HG02642 (cell line): ENCODE results near the gene CHGA.

Experiments used
- ATAC-seq: cut with Tn5 transposase; IDR thresholded peaks from one replicate; pipeline ENCODE4 v1.9.1; 2021; ENCODE audit warnings: mild to moderate bottlenecking; ENCODE audit not compliant: unreplicated experiment, poor library complexity

CHGA gene

DNA sequence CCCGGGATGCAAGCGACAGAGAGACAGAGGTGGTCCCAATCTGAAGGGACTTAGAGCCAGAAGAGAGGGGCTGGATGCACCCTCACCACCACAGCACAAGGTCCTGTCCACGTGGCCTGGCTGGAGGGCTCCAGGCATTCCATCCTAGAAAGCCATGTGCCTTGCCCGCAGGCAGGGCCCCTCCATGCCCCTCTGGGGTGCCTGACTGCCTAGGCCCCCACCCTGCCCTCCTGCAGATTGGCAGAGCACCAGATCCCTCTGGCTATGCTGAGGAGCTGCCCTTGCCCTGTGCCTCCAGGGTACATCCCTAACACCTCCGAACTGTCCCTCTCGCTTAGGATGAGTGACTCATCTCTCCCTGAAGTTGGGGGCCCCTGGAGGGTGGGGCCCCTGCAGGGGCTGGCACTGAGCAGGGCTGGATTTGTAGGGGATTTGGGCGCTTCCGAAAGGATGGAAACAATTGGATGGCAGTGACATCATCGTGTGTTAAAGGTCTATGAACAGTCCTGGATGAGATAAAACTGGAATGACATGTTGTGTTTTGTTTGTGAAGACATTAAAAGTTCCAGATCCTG lies 50.9 kb downstream of the CHGA start:
- no peak for ATAC-seq

GRCh38 chr14:92974541-92975345 lies 51.8 kb downstream of the CHGA start:
- no peak for ATAC-seq

DNA sequence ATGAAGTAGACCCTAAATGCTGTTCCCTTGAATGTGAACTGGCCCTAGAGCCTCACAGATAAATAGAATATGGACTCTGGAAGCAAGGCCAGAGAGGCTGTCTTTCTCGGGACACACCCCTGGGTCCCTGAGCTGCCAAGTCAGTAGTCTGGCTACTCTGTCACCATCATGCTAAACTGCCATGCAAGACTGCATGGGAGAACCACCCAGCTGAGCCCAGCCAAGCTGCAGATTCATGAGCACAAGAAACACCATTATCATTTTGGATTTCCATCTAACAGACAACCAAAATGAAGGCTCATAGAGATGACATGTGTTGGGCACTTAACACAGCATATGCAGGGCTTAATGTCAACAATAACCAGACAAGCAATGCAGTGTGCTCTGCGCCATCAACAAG lies 53.3 kb downstream of the CHGA start:
- no peak for ATAC-seq

DNA sequence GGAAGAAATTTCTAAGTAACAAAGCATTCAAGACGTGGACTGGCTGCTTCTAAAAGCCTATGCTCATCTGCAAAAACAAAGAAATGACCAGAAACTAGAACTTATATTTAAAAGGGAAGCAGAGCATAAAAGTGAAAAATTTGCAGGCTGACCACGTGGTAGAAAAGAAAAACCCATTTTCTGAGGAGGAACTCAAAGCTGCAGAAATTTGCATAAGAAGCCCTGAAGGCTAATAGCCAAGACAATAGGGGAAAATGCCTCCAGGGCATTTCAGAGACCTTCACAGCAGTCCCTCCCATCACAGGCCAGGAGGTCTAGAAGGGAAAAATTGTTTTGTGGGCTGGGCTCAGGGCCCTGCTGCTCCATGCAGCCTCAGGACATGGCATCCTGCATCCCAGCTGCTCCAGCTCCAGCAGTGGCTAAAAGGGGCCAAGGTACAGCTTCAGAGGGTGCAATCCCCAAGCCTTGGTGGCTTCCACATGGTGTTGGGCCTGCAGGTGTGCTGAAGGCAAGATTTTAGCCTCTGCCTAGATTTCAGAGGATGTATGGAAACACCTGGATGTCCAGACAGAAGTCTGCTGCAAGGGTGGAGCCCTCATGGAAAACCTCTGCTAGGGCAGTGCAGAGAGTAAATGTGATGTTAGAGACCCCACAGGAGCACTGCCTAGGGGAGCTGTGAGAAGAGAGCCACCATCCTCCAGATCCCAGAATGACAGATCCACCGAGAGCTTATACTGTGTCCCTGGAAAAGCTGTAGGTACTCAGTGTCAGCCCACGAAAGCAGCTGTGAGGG lies 55.5 kb downstream of the CHGA start:
- ATAC-seq, result no peak

- ATAC-seq, result no peak
Measured at GRCh38 chr14:92980866-92981265, 57.9 kb downstream of the CHGA start.

- no peak for ATAC-seq
Measured at GRCh38 chr14:92981726-92982125, 58.8 kb downstream of the CHGA start.

- no peak for ATAC-seq
Measured at GRCh38 chr14:92982956-92983355, 60.0 kb downstream of the CHGA start.

GRCh38 chr14:92984082-92984788 lies 61.3 kb downstream of the CHGA start:
- no peak for ATAC-seq
